HG03159 (cell line): Measurements from ENCODE around the gene CCT6A.
"Not testable (repeated sequence)": the region's sequence is repeated elsewhere in the genome, so short reads cannot be mapped to it uniquely, and the experiment has no call there.

Experiments used
- ATAC-seq: cut with Tn5 transposase; IDR thresholded peaks from one replicate; pipeline ENCODE4 v1.9.1; 2021; ENCODE audit warnings: mild to moderate bottlenecking, moderate library complexity; ENCODE audit not compliant: unreplicated experiment

Gene CCT6A

DNA sequence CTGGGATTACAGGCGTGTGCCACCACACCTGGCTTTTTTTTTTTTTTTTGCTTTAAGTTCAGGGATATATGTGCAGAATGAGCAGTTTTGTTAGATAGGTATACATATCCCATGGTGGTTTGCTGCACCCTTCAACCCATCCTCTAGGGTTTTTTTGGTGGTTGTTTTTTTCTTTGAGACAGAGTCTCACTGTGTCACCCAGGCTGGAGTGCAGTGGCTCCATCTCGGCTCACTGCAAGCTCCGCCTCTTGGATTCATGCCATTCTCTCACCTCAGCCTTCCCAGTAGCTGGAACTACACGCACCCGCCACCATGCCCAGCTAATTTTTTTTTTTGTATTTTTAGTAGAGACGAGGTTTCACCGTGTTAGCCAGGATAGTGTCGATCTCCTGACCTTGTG lies 2.8 kb upstream of the CCT6A start:
- not testable (repeated sequence) for ATAC-seq

GRCh38 chr7:56051053-56051338 lies 569 bp upstream of the CCT6A start:
- no peak for ATAC-seq

DNA sequence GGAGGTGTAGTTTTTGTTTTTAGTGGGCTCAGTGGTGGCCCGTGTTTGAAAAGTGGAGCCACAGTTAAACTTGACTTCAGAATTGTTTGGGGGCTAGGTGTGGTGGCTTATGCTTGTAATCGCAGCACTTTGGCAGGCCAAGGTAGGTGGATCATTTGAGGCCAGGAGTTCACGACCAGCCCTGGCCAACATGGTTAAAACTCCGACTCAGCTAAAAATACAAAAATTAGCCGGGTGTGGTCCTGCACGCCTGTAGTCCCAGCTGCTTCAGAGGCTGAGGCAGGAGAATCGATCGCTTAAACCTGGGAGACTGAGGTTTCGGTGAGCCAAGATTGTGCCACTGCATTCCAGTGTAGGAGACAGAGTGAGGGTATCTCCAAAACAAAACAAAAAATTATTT lies 1.8 kb downstream of the CCT6A start:
- no peak for ATAC-seq

DNA sequence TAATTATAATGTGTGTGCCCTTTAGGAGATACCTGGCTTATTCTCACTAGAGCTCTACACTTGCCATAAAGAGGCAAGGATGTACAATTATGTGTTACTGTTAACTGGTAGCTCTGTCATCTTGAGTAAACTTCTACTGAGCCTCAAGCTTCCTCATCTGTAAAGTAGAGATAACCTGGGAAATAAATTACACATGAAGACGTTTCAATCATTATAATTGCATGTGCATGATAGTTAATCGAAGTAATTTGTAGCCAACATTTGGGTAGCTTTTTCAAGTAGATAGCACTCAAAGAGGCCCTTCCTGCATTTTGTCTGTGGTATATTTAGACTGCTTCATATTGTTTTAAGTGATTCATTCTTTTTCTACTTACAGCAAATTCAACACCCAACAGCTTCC lies 2.4 kb downstream of the CCT6A start:
- ATAC-seq, result no peak

DNA sequence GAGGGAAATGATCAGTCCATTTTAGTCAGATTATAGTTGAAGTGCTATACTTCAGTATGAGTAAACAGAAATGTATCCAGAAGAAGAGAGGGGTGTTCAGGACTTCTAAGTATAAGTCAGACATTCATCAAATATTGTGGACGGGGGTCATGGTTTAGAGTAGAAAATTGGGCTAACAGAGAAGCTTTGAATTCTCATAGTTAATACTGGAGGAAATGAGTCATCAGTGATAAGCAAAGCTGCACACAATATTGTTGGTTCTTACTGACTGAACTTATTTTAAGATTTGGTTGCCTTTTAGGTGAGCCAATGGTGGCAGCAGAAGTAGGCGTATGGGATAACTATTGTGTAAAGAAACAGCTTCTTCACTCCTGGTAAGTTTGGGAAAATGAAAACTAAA lies 10.8 kb downstream of the CCT6A start:
- no peak for ATAC-seq

GRCh38 chr7:56063500-56063881 lies 11.9 kb downstream of the CCT6A start:
- no peak for ATAC-seq

- ATAC-seq, result peak; percentile 85
Measured at GRCh38 chr7:56063882-56064625, 12.5 kb downstream of the CCT6A start, which contains the start of gene SUMF2. TSS of gene SUMF2 (plus strand) at chr7:56064286. CDS start at chr7:56064312, 26 bp downstream.

GRCh38 chr7:56066376-56066775 lies 14.8 kb downstream of the CCT6A start:
- not testable (repeated sequence) for ATAC-seq

- peak; percentile 92 for ATAC-seq
Measured at GRCh38 chr7:56074371-56074791, 22.8 kb downstream of the CCT6A start.

DNA sequence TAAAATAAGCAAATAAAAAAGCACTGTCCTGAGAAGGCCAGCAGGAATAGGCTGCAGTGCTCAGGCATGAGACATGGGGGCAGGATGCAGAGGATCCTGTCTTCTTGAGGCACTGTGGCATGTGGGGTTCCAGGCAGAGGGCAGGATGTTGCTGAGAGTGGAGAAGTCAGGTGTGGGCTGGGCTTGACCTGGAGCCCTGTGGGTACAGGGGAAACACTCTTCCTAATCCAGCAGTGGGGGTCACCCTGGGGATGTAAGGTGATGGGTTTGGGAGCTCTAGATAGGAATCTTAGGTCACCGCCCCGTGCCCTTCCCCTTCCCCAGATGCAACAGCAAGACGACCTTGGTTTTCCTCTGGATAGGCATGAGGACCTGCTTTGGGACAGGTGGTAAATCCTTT lies 26.1 kb downstream of the CCT6A start:
- ATAC-seq, result no peak

- no peak for ATAC-seq
Measured at GRCh38 chr7:56078196-56078595, 26.6 kb downstream of the CCT6A start.

GRCh38 chr7:56079450-56080185 lies 28.1 kb downstream of the CCT6A start:
- ATAC-seq, result no peak

- ATAC-seq, result not testable (repeated sequence)
Measured at GRCh38 chr7:56080726-56081435, 29.3 kb downstream of the CCT6A start.

DNA sequence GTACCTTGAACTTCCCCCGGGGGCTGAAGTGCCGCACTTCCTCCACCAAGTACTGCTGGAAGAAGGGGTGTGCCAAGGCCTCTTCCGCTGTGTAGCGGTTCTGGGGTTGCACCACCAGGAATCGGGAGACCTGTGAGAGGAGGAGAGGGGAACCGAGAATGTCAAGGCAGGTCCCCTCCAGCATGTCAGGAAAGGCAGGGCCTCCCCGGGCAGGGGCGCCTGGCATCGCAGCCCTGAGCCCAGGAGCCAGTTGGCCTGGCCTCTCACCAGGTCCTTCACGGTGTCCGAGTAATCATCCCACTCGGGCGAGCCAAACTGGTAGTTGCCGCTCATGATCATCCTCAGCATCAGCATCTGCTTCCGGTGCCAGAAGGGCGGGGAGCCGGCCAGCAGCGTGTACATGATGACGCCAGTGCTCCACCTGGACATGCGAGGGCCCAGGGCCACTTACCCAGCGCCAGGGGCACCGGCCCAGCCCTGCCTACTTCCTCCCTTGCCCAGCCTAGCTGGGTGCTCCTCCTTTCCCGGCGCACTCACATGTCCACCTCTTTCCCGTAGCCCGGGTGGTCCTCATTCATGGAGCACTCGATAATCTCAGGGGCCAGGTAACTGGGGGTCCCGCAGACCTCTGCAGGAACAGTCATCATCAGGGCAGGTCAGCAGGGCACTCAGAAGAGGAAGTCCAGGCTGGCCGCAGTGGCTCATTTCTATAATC lies 30.2 kb downstream of the CCT6A start:
- ATAC-seq, result no peak

GRCh38 chr7:56083150-56083785 lies 31.7 kb downstream of the CCT6A start:
- no peak for ATAC-seq

DNA sequence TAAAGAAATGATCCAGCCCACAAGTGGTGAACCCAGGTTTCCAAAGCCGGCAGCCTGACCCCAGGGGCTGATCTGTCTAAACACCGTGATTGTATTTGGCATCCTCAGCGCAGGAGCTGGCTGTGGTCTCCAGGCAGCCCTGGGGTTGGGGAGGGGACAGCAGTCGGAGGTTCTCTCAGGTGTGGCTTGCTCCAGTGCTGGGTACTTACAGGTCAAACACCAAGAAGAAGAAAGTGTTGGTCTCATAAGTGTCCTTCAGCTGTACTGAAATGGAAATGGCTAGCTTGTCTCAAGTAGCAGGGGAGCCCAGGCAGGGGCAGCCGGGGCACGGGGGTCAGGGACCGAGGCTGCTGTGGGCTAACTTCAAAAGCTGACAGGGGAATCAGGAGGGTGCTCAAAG lies 35.2 kb downstream of the CCT6A start:
- ATAC-seq, result no peak

DNA sequence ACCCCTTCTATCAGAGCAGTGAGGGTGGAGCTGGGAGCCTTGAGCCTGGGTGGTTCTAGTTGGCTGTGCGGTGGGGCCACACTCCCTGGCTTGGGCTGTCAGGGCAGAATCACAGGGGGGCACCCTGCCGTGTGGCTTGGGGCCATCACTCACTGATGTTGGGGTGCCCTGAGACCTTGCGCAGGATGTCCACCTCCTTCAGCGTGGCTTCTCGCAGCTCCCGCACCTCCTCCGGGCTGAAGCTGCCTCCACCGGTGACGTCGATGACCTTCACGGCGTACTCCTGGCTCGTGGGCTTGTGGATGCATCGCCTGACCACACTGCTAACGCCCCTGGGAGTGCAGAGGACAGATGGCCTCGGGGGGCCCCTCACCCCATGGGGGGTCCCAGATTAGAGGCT lies 35.9 kb downstream of the CCT6A start:
- no peak for ATAC-seq

GRCh38 chr7:56091591-56091990 lies 40.0 kb downstream of the CCT6A start:
- no peak for ATAC-seq

GRCh38 chr7:56092388-56092787 lies 40.8 kb downstream of the CCT6A start:
- not testable (repeated sequence) for ATAC-seq

- no peak for ATAC-seq
Measured at GRCh38 chr7:56092789-56093531, 41.4 kb downstream of the CCT6A start, which contains the start of gene PHKG1. TSS of gene PHKG1 (minus strand) at chr7:56092952. CDS start at chr7:56088941, 4,011 bp downstream.
